GM12878 (cell line): ENCODE results near the gene GAD2.

Experiments
- ATF2 ChIP-seq: IDR thresholded peaks from 2 replicates; pipeline ENCODE4 v1.6.1; 2012; ENCODE audit warnings: low read length, inconsistent platforms
- CEBPB ChIP-seq, 2 experiments: fragments of 150-350 bp in 1 of 2; IDR thresholded peaks; 2 replicates each; pipeline ENCODE4 v1.6.1; 2012 to 2014; ENCODE audit warnings: low read depth in 2 of 2, low read length in 2 of 2, borderline replicate concordance in 1 of 2, inconsistent platforms in 1 of 2
- CTCF ChIP-seq, 3 experiments: IDR thresholded peaks in 2 of 3; conservative IDR thresholded peaks in 1 of 3; 2 replicates each; pipeline ENCODE4 v1.5.1; 2011; ENCODE audit warnings: low read depth in 3 of 3, low read length in 3 of 3, mild to moderate bottlenecking in 3 of 3, control low read depth in 2 of 3, moderate library complexity in 2 of 3, inconsistent platforms in 1 of 3, mixed read lengths in 1 of 3; ENCODE audit not compliant: control insufficient read depth in 2 of 3, insufficient read depth in 1 of 3; ENCODE audit errors: extremely low read depth in 1 of 3
- E2F4 ChIP-seq: IDR thresholded peaks from 2 replicates; pipeline ENCODE4 v1.6.1; 2012; ENCODE audit warnings: low read depth, low read length, improper control_type of control experiment
- EP300 ChIP-seq, 2 experiments: fragments of 150-350 bp in 1 of 2; IDR thresholded peaks; 2 replicates each; pipeline ENCODE4 v1.6.1; 2011 to 2012; ENCODE audit warnings: low read depth in 2 of 2, low read length in 2 of 2, borderline replicate concordance in 1 of 2, improper control_type of control experiment in 1 of 2, inconsistent platforms in 1 of 2; ENCODE audit not compliant: control insufficient read depth in 1 of 2
- MEF2A ChIP-seq: IDR thresholded peaks from 2 replicates; pipeline ENCODE4 v1.6.1; 2011; ENCODE audit warnings: low read depth, mild to moderate bottlenecking, low read length, moderate library complexity; ENCODE audit not compliant: insufficient read depth
- MTA3 ChIP-seq: IDR thresholded peaks from 2 replicates; pipeline ENCODE4 v1.6.1; 2012; ENCODE audit warnings: low read length, inconsistent platforms, borderline replicate concordance
- NFYB ChIP-seq: IDR thresholded peaks from 2 replicates; pipeline ENCODE4 v1.6.1; 2011; ENCODE audit warnings: low read depth, mild to moderate bottlenecking, low read length, improper control_type of control experiment, moderate library complexity; ENCODE audit not compliant: insufficient read depth
- POLR2AphosphoS5 ChIP-seq: IDR thresholded peaks from 2 replicates; pipeline ENCODE4 v1.6.1; 2011; ENCODE audit warnings: mild to moderate bottlenecking, low read length, inconsistent platforms
- REST ChIP-seq: IDR thresholded peaks from 2 replicates; pipeline ENCODE4 v1.6.1; 2012; ENCODE audit warnings: mild to moderate bottlenecking, low read depth, low read length
- SRF ChIP-seq, 2 experiments: IDR thresholded peaks; 2 replicates each; pipeline ENCODE4 v1.6.1; 2011; ENCODE audit warnings: low read depth in 2 of 2, low read length in 2 of 2, mild to moderate bottlenecking in 1 of 2, moderate library complexity in 1 of 2
- WRNIP1 ChIP-seq: IDR thresholded peaks from 2 replicates; pipeline ENCODE4 v1.6.1; 2011; ENCODE audit warnings: low read depth, low read length, improper control_type of control experiment, borderline replicate concordance
- ZNF687 ChIP-seq: fragments of 450-650 bp; IDR thresholded peaks from 2 replicates; pipeline ENCODE4 v1.6.1; 2017; ENCODE audit warnings: mild to moderate bottlenecking, moderate library complexity

- TF ChIP-seq MEF2A (0 out of 2 replicates have a peak, but pooled peaks have one; percentile 28), E2F4 (no peak), CTCF (IDR thresholded peaks at IDR 0.05 in 2 of 3, conservative IDR thresholded peaks at IDR 0.05 in 1 of 3; ENCODE audit: control insufficient read depth in 2 of 3, extremely low read depth in 1 of 3, insufficient read depth in 1 of 3, low read depth in 3 of 3, low read length in 3 of 3) (peak; percentile 70 to 92 (median 85)), WRNIP1 (no peak), MTA3 (no peak), EP300 (IDR thresholded peaks at IDR 0.05; ENCODE audit: borderline replicate concordance in 1 of 2, control insufficient read depth in 1 of 2, low read depth in 2 of 2, low read length in 2 of 2) (no peak), REST (no peak), ATF2 (no peak), POLR2AphosphoS5 (no peak), CEBPB (IDR thresholded peaks at IDR 0.05; ENCODE audit: borderline replicate concordance in 1 of 2, low read depth in 2 of 2, low read length in 2 of 2) (no peak), NFYB (no peak), ZNF687 (no peak), SRF (IDR thresholded peaks at IDR 0.05; ENCODE audit: low read depth in 2 of 2, low read length in 2 of 2) (no peak)
Observed at GRCh38 chr10:26334932-26335573, 118.5 kb downstream of the GAD2 start.
